ENCODE data around the gene THAP7.

THAP7 gene

DNA sequence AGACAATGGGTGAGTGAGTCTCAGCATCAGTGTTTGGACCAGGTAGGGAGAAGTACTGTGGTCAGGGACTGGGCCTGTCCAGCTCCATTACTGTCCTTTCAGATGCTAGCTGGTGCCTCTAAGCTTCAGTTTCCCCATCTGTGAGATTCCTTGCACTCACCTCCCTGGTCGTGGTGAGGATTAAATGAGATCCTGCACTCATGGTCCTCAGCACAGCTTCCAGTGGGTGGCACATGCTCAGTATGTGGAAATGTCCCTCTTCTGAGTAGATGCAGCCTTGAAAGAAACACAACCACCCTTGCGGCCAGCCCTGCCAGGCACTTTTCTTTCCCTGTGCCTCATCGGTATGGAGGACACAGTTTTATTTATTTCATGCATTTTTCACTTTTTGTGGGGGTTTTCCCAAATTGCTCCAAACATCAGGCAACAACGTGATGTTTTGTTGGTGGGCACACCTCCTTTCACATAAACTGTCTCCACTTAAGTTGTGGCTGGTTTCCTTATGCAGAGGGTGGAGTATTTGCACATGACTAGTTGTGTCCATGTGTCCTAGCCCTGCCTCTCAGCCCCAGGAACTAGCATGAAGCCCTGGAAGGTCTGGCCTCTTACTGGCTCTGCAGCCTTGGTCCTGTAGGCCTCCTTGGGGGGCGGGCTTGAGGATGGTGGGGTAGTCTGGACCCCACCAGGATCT lies 18.7 kb downstream of the THAP7 start:
- TF ChIP-seq, protein P1, sequence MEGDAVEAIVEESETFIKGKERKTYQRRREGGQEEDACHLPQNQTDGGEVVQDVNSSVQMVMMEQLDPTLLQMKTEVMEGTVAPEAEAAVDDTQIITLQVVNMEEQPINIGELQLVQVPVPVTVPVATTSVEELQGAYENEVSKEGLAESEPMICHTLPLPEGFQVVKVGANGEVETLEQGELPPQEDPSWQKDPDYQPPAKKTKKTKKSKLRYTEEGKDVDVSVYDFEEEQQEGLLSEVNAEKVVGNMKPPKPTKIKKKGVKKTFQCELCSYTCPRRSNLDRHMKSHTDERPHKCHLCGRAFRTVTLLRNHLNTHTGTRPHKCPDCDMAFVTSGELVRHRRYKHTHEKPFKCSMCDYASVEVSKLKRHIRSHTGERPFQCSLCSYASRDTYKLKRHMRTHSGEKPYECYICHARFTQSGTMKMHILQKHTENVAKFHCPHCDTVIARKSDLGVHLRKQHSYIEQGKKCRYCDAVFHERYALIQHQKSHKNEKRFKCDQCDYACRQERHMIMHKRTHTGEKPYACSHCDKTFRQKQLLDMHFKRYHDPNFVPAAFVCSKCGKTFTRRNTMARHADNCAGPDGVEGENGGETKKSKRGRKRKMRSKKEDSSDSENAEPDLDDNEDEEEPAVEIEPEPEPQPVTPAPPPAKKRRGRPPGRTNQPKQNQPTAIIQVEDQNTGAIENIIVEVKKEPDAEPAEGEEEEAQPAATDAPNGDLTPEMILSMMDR (conservative IDR thresholded peaks at IDR 0.05; ENCODE audit: control insufficient read depth, insufficient read depth, low read depth, low read length): no peak
- peak overlapping the region; percentile 95 for H3K4me3 ChIP-seq (ENCODE audit: control insufficient read depth, low read depth, low read length)
- DNase-seq (ENCODE audit: low read depth): no peak

DNA sequence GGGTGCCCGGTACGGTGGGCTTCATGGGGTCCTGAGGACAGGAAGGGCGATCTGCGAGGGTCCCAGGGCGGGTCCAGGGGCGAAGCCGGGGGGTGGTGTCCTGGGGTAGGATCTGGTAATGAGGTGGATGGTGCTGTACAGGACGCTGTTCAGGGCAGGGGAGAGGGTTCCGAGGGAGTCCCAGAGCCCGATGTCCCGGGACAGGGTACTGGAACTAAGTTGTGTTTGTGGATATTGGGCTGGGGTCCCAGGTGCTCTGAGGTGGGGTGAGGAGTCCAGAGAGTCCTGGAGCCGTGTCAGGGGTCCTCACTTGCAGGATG lies 19.4 kb downstream of the THAP7 start:
- TF ChIP-seq, protein P1 (conservative IDR thresholded peaks at IDR 0.05; ENCODE audit: control insufficient read depth, insufficient read depth, low read depth, low read length): no peak
- H3K4me3 ChIP-seq (ENCODE audit: control insufficient read depth, low read depth, low read length): peak overlapping the region; percentile 95
- DNase-seq (ENCODE audit: low read depth): no peak

DNA sequence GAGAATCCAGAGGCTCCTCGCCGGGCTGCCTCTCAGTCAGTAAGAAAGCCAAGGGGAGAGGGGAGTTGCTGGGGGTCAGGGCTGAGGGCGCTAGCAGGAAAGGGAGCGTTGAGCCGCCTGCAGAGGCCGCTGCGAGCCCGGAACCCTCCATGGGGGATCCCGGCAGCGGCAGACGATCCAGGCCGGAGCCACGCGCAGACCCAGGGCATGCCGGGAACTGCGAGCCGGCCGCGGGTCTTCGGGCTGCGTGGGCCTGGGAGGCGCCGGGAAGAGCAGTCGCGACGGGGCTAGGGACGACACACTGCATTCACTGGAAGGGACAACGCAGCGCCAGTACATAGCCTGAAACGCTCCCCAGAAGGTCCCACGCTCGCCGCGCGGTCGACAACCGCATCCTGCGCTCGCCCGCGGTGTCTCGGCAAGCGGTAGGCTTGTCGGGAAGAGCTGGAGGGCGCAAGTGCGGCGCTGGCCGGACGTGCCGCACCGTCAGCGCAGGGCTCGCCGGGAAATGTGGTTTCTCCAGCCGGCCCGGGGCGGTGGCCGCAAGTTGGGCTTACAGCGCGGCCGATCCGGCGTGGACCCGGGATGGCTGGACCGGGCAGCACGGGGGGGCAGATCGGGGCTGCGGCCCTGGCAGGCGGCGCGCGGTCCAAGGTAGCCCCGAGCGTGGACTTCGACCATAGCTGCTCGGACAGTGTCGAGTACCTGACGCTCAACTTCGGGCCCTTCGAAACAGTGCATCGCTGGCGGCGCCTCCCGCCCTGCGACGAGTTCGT lies 19.9 kb downstream of the THAP7 start, which contains the start of gene LZTR1:
TSS of gene LZTR1 (plus strand) at position 511 of the 776 bp plus-strand sequence. CDS start at position 586, 75 bp downstream.
- H3K4me3 ChIP-seq (ENCODE audit: control insufficient read depth, low read depth, low read length): peak within 1 kb of the TSS; percentile 95
- TF ChIP-seq, protein P1 (conservative IDR thresholded peaks at IDR 0.05; ENCODE audit: control insufficient read depth, insufficient read depth, low read depth, low read length): peak; percentile 48
- peak; percentile 76 for DNase-seq (ENCODE audit: low read depth)

DNA sequence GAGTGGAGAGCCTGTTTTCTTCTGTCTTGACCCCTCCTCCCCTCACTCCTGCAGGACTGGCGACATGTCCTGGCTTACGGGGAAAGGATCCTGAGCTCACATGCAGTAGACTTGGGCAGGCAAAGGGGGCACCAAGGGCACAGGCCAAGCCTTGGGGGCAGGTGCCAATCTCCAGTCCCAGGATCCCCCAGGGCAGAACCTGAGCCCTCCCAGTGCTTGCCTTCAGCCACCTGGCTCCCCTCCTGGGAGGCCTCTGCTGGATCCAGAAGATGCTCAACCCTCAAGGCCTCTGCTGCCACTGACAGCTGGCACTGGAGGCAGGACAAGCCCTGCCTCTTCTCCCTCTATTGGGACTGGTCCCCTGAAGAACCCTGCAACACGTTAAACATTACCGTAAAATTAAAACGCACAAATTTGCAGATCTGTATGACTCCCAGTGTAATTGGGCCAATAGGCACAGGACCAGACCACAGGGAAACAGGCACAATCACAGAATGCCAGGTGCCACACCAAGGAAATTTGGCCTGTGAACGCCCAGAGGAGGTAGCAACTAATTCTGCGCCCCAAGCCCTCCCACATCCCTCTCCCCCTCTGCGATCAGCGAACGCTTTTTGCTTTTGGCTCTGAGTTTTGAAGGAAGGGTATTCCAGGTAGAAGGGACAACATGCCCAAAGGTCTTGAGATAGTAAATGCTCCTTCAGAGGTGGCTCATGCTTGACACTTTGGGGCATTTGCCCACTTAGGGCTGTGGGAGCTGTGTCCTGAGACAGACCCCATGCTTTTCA lies 20.8 kb downstream of the THAP7 start:
- H3K4me3 ChIP-seq (ENCODE audit: control insufficient read depth, low read depth, low read length): peak overlapping the region; percentile 95
- TF ChIP-seq, protein P1 (conservative IDR thresholded peaks at IDR 0.05; ENCODE audit: control insufficient read depth, insufficient read depth, low read depth, low read length): no peak
- no peak for DNase-seq (ENCODE audit: low read depth)

DNA sequence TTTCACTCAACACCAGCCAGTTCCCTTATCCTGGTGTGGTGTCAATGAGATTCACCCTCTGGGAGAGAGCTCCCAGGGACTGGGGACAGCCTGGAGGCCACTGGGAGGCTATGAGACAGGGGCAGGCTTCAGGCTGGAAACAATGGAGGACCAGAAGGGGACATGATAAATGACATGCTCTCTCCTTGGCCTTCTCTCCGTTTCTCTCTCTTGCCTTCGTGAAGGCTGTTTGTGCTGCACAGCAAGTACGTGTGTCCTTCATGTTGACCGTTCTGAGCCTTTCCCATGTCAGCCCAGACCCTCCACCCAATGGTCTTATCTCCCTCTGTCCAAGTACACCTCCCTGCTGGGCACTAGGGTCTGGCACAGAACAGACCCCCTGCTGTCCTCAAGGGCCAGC lies 21.4 kb downstream of the THAP7 start:
- no peak for DNase-seq (ENCODE audit: low read depth)
- H3K4me3 ChIP-seq (ENCODE audit: control insufficient read depth, low read depth, low read length): no peak overlapping the region
- TF ChIP-seq, protein P1 (conservative IDR thresholded peaks at IDR 0.05; ENCODE audit: control insufficient read depth, insufficient read depth, low read depth, low read length): no peak

DNA sequence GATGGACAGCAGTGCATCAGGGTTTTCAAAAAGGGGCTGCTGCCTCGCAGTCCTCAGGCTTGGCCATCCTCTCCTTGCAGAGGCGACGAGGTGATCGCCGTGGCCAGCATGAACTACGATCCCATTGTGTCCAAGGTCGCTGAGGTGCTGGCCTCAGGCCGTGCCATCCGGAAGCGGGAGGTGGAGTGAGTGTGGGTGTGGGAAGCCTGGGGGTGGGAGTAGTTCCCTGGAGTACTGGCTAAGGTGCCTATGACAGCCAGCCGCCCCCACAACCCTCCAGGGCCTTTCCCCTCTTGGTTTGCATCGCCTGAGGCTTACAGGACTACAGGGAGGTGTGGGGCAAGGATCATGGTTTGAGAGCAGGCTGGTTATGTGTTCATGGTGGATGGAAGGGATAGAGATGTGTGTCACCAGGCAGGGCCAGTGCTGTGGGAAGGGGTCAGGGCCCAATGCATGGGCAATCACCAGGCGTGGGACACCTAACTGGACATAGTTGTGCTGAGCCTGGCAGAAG lies 21.9 kb downstream of the THAP7 start:
- peak overlapping the region; percentile 26 for H3K4me3 ChIP-seq (ENCODE audit: control insufficient read depth, low read depth, low read length)
- no peak for DNase-seq (ENCODE audit: low read depth)

More for the DNA sequence above, 21.9 kb downstream of the THAP7 start:
- TF ChIP-seq, protein P1 (conservative IDR thresholded peaks at IDR 0.05; ENCODE audit: control insufficient read depth, insufficient read depth, low read depth, low read length): no peak

Data from fibroblast of mammary gland (primary cell).